UCSD-AML1 (cell line): ENCODE results near the gene HSD17B3.
"Not testable (repeated sequence)": the region's sequence is repeated elsewhere in the genome, so short reads cannot be mapped to it uniquely, and the experiment has no call there.

ENCODE experiments used
- DNase-seq: peaks from one replicate; lab custom pipeline; 2025; ENCODE audit not compliant: unreplicated experiment; lab: John Stamatoyannopoulos, UW

HSD17B3 gene

GRCh38 chr9:96201140-96201539 lies 100.8 kb downstream of the HSD17B3 start:
- no peak for DNase-seq

GRCh38 chr9:96199006-96199405 lies 103.0 kb downstream of the HSD17B3 start:
- peak; percentile 23 for DNase-seq

- DNase-seq, result no peak
These were observed 106.4 kb downstream of the HSD17B3 start for GRCh38 chr9:96195541-96195940.

DNA sequence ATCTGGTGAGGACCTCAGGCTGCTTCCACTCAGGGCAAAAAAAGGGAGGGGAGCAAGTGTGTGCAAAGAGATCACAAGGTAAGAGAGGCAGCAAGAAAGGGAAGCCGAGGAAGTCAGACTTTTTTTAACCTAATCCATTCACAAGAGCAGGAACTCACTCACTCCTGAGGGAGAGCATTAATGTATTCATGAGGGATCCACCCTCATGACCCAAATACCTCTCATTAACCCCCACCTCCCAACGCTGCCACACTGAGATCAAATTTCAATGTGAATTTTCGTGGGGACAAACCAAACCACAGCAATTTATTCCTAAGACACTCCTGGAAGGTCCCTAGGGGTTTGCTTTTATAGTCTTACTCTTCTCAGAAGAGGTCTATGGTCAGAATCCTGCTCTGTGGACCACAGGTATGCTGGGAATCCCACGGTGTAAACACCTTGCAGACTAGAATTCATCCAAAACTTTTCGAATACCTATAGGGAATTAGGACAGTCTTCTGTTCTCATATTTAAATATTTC lies 108.7 kb downstream of the HSD17B3 start:
- no peak for DNase-seq

DNA sequence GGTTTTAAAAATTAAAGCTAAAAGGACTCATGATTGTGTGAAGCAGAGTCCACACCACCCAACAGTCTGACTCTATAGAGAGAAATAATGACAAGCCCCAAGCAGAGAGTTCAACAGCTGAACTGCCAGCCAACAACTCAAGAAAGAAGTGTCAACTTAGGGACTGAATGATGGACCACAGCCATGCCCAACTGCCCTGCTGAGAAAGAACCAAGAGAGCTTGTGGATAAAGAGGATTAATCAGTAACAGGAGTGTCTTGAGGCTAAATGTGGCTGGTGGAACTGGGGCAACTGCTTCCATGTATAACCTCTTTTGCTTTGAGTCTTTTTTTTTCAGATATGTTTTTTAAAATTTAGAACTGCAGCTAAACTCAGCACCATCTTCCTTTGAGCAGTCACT lies 109.3 kb downstream of the HSD17B3 start:
- no peak for DNase-seq

GRCh38 chr9:96189995-96190394 lies 112.0 kb downstream of the HSD17B3 start:
- DNase-seq, result no peak

DNA sequence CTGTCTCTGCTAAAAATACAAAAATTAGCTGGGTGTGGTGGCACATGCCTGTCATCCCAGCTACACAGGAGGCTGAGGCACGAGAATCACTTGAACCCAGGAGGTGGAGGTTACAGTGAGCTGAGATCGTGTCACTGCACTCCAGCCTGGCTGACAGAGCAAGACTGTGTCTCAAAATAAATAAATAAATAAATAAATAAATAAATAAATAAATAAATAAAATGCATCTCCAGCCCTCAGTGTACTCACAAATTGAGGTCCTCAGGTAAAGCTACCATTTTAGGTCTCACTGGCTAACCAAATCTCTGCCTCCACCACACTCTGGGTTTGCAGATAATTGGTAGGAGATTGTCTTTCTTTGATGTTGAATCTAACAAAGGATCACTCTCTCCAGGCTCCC lies 112.4 kb downstream of the HSD17B3 start:
- not testable (repeated sequence) for DNase-seq

GRCh38 chr9:96188571-96188970 lies 113.4 kb downstream of the HSD17B3 start:
- no peak for DNase-seq

DNA sequence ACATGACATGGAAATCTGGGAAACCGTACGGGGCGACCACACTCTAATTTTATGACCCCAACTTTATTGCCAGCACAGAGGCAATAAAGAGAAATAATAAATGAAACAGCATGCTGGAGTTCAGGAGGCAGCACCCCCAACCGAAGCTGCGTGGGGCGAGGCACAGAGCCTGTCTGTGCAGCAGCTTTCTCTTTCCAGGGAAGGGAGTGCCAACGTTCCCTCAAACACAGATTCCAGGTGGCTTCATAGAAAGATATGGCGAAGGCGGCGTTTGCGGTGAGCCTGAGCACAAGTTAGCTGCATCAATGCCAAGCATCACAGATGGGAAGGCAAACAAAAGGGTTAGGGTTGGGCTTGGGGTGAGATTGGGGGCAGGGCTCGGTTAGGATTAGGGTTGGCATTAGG lies 114.8 kb downstream of the HSD17B3 start:
- no peak for DNase-seq

DNA sequence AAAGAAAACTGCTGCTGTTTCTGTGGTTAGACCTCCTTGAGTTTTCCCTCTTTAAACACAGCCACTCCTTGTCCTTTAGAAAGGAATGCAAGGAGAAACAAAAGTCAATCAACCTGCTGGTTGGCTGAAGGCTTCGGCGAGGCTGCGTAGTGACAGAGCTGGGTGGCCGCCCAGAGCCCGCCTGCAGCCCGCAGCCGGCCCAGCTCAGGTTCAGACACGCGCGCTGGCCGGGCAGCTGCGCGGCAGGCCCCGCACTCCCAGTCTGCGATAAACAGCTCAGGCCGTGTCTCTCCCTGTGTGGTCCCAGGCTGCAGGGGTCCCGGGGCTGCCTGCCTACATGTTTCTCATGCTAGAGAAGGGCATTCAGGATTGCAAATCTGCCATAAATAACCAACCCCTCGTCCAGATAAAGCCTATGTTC lies 115.4 kb downstream of the HSD17B3 start:
- no peak for DNase-seq

DNA sequence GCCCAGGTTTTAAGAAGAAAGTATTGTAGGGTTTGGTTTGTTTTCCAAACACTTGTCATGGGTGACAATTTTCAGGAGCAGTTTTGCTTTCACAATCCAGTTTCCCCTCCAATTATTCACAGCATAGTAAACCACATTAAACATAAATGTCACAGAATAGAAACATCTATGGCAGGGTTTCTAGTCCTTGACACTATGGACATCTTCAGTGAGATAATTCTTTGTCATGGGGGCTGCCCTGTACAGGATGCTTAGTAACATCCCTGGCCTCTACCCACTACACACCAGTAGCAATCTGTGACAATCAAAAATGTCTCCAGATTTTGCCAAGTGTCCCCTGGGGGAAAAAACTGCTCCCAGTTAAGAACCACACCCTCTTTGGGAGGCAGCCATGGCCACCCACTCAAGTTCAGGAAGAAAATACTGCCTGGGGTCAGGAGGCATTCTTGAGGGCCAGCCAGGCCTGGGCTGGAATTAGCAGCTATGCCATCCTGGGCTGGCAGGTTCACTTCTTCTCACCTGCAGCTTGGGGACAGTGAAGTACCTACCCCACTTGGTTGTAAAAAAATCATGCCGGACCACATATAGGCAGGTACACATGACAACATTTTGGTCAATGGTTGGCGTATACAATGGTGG lies 116.3 kb downstream of the HSD17B3 start:
- DNase-seq, result no peak
